ENCODE measurements around the gene FBXW4.

DNA sequence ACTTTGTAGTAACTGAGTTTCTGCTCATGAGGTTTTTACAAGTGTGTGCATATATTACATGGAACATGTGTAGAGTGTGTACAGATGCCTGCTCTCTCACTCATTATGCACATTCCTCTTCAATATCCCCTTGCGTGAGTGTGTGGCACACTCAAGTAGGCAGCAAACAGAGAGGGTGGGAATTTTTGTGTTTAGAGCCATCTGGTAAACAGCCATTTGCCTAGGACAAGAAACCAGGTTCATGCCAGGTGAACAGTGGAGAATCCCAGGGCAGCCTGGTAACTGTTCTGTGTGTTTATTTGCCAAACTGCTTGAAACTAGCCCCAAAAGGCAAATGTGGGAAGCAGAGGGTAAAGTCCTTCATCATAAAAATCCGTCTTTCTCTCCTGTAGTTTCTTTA, 19.9 kb downstream of the FBXW4 start:
- TF ChIP-seq, protein P1, sequence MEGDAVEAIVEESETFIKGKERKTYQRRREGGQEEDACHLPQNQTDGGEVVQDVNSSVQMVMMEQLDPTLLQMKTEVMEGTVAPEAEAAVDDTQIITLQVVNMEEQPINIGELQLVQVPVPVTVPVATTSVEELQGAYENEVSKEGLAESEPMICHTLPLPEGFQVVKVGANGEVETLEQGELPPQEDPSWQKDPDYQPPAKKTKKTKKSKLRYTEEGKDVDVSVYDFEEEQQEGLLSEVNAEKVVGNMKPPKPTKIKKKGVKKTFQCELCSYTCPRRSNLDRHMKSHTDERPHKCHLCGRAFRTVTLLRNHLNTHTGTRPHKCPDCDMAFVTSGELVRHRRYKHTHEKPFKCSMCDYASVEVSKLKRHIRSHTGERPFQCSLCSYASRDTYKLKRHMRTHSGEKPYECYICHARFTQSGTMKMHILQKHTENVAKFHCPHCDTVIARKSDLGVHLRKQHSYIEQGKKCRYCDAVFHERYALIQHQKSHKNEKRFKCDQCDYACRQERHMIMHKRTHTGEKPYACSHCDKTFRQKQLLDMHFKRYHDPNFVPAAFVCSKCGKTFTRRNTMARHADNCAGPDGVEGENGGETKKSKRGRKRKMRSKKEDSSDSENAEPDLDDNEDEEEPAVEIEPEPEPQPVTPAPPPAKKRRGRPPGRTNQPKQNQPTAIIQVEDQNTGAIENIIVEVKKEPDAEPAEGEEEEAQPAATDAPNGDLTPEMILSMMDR (IDR thresholded peaks at IDR 0.05; ENCODE audit: insufficient read depth, low read depth, low read length) = no peak
- TF ChIP-seq EZH2 (IDR thresholded peaks at IDR 0.05; ENCODE audit: insufficient read depth, low read length) = no peak

Measured in astrocyte (in vitro differentiated cells and primary cell).